ENCODE measurements around the gene GLI3.

DNA sequence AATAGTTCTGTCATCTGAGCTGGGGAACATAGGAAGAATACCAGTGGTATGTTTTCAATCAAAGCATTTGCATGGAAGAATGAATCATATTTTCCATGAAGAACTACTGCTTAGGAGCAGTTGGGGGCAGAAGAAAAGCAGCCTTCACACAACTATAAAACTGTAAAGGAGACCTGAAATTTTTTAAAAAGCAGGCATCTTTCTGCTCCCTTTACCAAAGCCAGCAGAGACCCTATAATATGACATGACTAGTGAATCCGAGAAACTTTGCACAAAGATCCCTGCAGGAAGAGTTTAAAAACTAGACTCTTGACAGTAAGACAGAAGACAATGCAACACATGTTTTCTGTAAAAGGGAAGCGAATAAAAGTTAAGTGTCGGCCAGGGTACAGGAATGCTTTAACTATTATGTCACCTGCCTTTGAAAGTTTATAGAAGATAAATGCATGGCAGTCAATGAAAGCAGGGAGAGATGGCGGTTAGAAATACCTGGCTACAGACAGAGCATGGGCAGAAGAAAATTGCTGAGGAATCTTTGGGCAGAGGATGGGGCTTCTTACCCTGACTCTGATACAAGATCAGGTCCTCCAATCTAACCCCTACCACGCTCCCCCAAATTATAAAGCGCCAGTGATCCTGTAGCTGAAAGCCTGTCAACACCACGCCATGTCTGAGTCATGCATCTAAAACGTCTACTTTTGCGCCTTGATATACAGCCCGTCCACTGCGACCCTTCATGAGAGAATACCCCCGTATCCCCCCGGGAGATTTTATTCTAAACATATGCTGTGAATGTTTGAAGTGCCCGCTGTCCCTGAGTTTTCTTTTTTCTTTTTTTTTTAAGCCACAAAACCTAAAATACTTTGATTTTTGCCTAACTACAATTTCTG, 93.1 kb downstream of the GLI3 start:
- TF ChIP-seq POLR2A (IDR thresholded peaks at IDR 0.05), result no peak
- TF ChIP-seq, protein P1, sequence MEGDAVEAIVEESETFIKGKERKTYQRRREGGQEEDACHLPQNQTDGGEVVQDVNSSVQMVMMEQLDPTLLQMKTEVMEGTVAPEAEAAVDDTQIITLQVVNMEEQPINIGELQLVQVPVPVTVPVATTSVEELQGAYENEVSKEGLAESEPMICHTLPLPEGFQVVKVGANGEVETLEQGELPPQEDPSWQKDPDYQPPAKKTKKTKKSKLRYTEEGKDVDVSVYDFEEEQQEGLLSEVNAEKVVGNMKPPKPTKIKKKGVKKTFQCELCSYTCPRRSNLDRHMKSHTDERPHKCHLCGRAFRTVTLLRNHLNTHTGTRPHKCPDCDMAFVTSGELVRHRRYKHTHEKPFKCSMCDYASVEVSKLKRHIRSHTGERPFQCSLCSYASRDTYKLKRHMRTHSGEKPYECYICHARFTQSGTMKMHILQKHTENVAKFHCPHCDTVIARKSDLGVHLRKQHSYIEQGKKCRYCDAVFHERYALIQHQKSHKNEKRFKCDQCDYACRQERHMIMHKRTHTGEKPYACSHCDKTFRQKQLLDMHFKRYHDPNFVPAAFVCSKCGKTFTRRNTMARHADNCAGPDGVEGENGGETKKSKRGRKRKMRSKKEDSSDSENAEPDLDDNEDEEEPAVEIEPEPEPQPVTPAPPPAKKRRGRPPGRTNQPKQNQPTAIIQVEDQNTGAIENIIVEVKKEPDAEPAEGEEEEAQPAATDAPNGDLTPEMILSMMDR (IDR thresholded peaks at IDR 0.05), result no peak
